IPS-20b (cell line): ENCODE results near the gene COL27A1.

Experiments
- H3K27ac ChIP-seq: one replicate; pipeline ENCODE4 v1.5.1; 2013; ENCODE audit warnings: low read length
- H3K27me3 ChIP-seq: 2 replicates; pipeline ENCODE4 v1.6.1; 2013; ENCODE audit warnings: mild to moderate bottlenecking, low read length, inconsistent platforms; ENCODE audit not compliant: insufficient read depth
- H3K36me3 ChIP-seq: 2 replicates; pipeline ENCODE4 v1.6.1; 2013; ENCODE audit warnings: low read depth, mild to moderate bottlenecking, inconsistent platforms, low read length, moderate library complexity; ENCODE audit not compliant: insufficient read depth
- H3K4me1 ChIP-seq: 2 replicates; pipeline ENCODE4 v1.6.1; 2013; ENCODE audit warnings: mild to moderate bottlenecking, control low read depth, inconsistent platforms, low read length, moderate library complexity; ENCODE audit not compliant: insufficient read depth
- H3K4me3 ChIP-seq: 2 replicates; pipeline ENCODE4 v1.5.1; 2013; ENCODE audit warnings: mild to moderate bottlenecking, low read length, inconsistent platforms
- H3K9ac ChIP-seq: 2 replicates; pipeline ENCODE4 v1.6.1; 2013; ENCODE audit warnings: low read depth, mild to moderate bottlenecking, inconsistent platforms, low read length, moderate library complexity
- H3K9me3 ChIP-seq: 2 replicates; pipeline ENCODE4 v1.6.1; 2013; ENCODE audit warnings: mild to moderate bottlenecking, low read depth, low read length, inconsistent platforms; ENCODE audit not compliant: insufficient read depth

The COL27A1 gene

GRCh38 chr9:114117614-114117995, 37.7 kb upstream of the COL27A1 start:
- Histone ChIP-seq H3K27me3 (peaks cover 13% of the 10 kb centered on the region), H3K9me3 (no peaks in the 10 kb centered on the region), H3K9ac (no peak overlapping the region), H3K4me1 (no peaks in the 10 kb centered on the region), H3K4me3 (no peak overlapping the region), H3K27ac (no peak overlapping the region), H3K36me3 (no peaks in the 10 kb centered on the region)

GRCh38 chr9:114117996-114118830, 37.1 kb upstream of the COL27A1 start:
- no peak overlapping the region for H3K9ac ChIP-seq
- no peak overlapping the region for H3K27ac ChIP-seq
- peaks cover 7% of the 10 kb centered on the region; the same call in 1 of the 2 replicates for H3K27me3 ChIP-seq
- no peak overlapping the region for H3K4me3 ChIP-seq
- no peaks in the 10 kb centered on the region for H3K9me3 ChIP-seq
- no peaks in the 10 kb centered on the region for H3K36me3 ChIP-seq
- no peaks in the 10 kb centered on the region for H3K4me1 ChIP-seq

GRCh38 chr9:114119242-114120191, 35.8 kb upstream of the COL27A1 start:
- Histone ChIP-seq H3K27me3 (peaks cover 3% of the 10 kb centered on the region; the same call in 1 of the 2 replicates), H3K4me1 (no peaks in the 10 kb centered on the region), H3K4me3 (no peak overlapping the region), H3K9ac (no peak overlapping the region), H3K36me3 (no peaks in the 10 kb centered on the region), H3K27ac (no peak overlapping the region), H3K9me3 (no peaks in the 10 kb centered on the region)

GRCh38 chr9:114120192-114121014, 34.9 kb upstream of the COL27A1 start:
- Histone ChIP-seq H3K9ac (no peak overlapping the region), H3K4me1 (no peaks in the 10 kb centered on the region), H3K27me3 (peaks cover 3% of the 10 kb centered on the region; the same call in 1 of the 2 replicates), H3K4me3 (no peak overlapping the region), H3K36me3 (no peaks in the 10 kb centered on the region), H3K9me3 (no peaks in the 10 kb centered on the region), H3K27ac (no peak overlapping the region)

GRCh38 chr9:114121227-114122135, 33.9 kb upstream of the COL27A1 start:
- Histone ChIP-seq H3K27ac (no peak overlapping the region), H3K27me3 (peaks cover 3% of the 10 kb centered on the region; the same call in 1 of the 2 replicates), H3K9me3 (no peaks in the 10 kb centered on the region), H3K9ac (no peak overlapping the region), H3K4me1 (no peaks in the 10 kb centered on the region), H3K36me3 (no peaks in the 10 kb centered on the region), H3K4me3 (no peak overlapping the region)

- no peak overlapping the region for H3K27ac ChIP-seq
- H3K9me3 ChIP-seq, result no peaks in the 10 kb centered on the region; the same call in 1 of the 2 replicates
- peaks cover 3% of the 10 kb centered on the region; the same call in 1 of the 2 replicates for H3K27me3 ChIP-seq
- H3K36me3 ChIP-seq, result no peaks in the 10 kb centered on the region
- no peak overlapping the region for H3K4me3 ChIP-seq
- no peak overlapping the region for H3K9ac ChIP-seq
- H3K4me1 ChIP-seq, result no peaks in the 10 kb centered on the region
Measured at GRCh38 chr9:114122136-114123027, 33.0 kb upstream of the COL27A1 start.

DNA sequence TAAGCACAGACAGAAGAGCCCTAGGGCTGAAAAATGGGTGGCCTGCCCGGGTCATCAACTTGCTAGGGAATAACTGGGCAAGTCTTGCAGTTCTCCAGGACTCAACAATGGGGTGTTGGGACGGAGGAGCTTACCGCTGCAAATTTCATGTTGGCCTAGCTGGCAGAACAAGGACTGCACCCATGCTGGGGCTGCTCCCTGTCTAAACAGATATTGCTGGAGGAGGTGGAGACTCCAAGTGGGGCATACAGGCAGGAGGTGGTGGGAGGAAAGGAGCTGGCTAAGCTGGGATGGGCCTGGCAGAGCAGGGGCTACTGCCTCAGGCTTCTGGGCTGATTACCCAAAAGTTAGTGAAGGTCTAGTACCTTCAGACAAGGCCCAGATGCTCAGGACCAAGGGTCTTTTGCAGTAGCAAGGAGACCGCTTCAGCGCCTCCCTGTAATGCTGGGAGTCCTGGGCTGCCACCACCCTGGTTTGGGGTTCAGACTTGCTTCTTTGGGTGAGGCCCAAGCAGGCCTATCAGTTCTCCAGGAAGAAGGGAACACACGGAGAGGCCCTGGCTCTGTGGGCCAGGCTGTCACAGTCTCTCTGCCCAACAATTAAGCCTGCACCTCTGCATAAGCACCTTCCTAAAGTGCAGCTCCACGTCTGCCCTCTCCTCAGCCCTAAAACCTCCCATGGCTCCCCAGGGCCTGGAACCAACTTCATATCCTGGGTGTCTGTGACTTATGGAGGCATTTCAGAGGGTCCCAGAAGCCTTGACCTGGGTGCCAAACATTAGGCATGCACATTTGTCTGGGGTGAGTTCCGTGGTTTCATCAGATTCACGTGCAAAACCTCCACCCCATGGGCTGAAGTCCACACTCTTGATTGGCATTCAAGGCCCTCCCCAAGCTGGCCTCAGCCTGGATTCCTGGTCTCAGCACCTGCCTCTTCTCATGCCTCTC, 32.0 kb upstream of the COL27A1 start:
- H3K4me1 ChIP-seq, result no peaks in the 10 kb centered on the region
- peaks cover 3% of the 10 kb centered on the region; the same call in 1 of the 2 replicates for H3K27me3 ChIP-seq
- no peak overlapping the region for H3K27ac ChIP-seq
- no peaks in the 10 kb centered on the region; the same call in 1 of the 2 replicates for H3K9me3 ChIP-seq
- H3K36me3 ChIP-seq, result no peaks in the 10 kb centered on the region
- H3K9ac ChIP-seq, result no peak overlapping the region
- H3K4me3 ChIP-seq, result no peak overlapping the region

- H3K4me3 ChIP-seq, result no peak overlapping the region
- no peaks in the 10 kb centered on the region for H3K36me3 ChIP-seq
- H3K9ac ChIP-seq, result no peak overlapping the region
- H3K27me3 ChIP-seq, result peaks cover 3% of the 10 kb centered on the region; the same call in 1 of the 2 replicates
- no peak overlapping the region for H3K27ac ChIP-seq
- no peaks in the 10 kb centered on the region for H3K4me1 ChIP-seq
- H3K9me3 ChIP-seq, result no peaks in the 10 kb centered on the region; the same call in 1 of the 2 replicates
Measured at GRCh38 chr9:114124138-114124537, 31.2 kb upstream of the COL27A1 start.
